Ovary (tissue), 9 donors: ENCODE results near the gene MSI2. TPM values are rescaled to one million over a fixed set of nuclear protein-coding genes. Genes with fewer than 3 reads are reported as not detected.

ENCODE experiments used
- DNase-seq, 5 donors: peaks; one replicate each; pipeline ENCODE4 v3.0.0-alpha.2; 2019 to 2020
- H3K27ac ChIP-seq, 2 donors: fragments of 200-600 bp; one replicate each; pipeline versions ENCODE4 v1.5.1 to v1.8.0; 2019 to 2022
- H3K27me3 ChIP-seq: fragments of 200-600 bp; one replicate; pipeline ENCODE4 v1.8.0; 2022
- H3K36me3 ChIP-seq: fragments of 200-600 bp; sonication (generic); one replicate; pipeline ENCODE4 v1.5.1; 2019
- H3K4me1 ChIP-seq: one replicate; pipeline ENCODE4 v1.8.1; 2013; ENCODE audit warnings: mild to moderate bottlenecking, moderate library complexity; ENCODE audit not compliant: insufficient read depth
- H3K4me3 ChIP-seq: fragments of 200-600 bp; sonication (generic); one replicate; pipeline ENCODE4 v1.5.1; 2017
- H3K9me3 ChIP-seq, 2 donors: fragments of 200-600 bp in 1 of 2; sonication (generic) in 1 of 2; one replicate each; pipeline versions ENCODE4 v1.5.1 to v1.8.1; 2013 to 2019; ENCODE audit warnings: mild to moderate bottlenecking in 1 of 2, moderate library complexity in 1 of 2
- CTCF ChIP-seq, 3 donors: fragments of 450-650 bp in 2 of 3; fragments of 200-600 bp in 1 of 3; IDR thresholded peaks; one replicate each; pipeline versions ENCODE4 v1.5.1 to v1.8.0; 2016 to 2022; ENCODE audit warnings: antibody characterized with exemption in 3 of 3, mild to moderate bottlenecking in 1 of 3
- EP300 ChIP-seq: sonication (generic); formaldehyde crosslinking; IDR thresholded peaks from one replicate; pipeline ENCODE4 v1.6.1; 2017; ENCODE audit warnings: antibody characterized with exemption
- POLR2A ChIP-seq: fragments of 450-650 bp; IDR thresholded peaks from one replicate; pipeline ENCODE4 v1.6.1; 2017; ENCODE audit warnings: antibody characterized with exemption, mild to moderate bottlenecking, moderate library complexity
- WGBS, 3 donors: extraction: QIAGEN DNeasy Blood & Tissue Kit in 1 of 3; methylation state at CpG; one replicate each; pipeline versions ENCODE4 v1.1.5 to v1.1.7; 2013 to 2017; 5-methylcytosine and 5-hydroxymethylcytosine counted together
- intact Hi-C, 4 donors: fragments of 100-400 bp; cut with DNase I; formaldehyde crosslinking; loops; one replicate each; pipeline versions ENCODE4 v1.11.0 to v1.15.1; 2022 to 2023
- polyA plus RNA-seq, 2 donors: library from polyadenylated mRNA; stranded (reverse); fragments of 200-250 nt in 1 of 2; fragments of 350-450 nt in 1 of 2; fragmentation: Illumina TruSeq in 1 of 2; extraction: RNeasy Lipid Tissue Mini Kit (QIAGEN cat#74804) in 1 of 2; gene quantifications; one replicate each; pipeline ENCODE4 v1.2.3, GENCODE V29; 2013 to 2014
- total RNA-seq, 7 donors: library from RNA; depleted of rRNA in 2 of 7; stranded (reverse); fragments of >200 nt in 2 of 7; fragmentation: NEBNext Ultra II Directional in 3 of 7; extraction: Animal tissue kit (Norgen Biotek cat#: 25700) in 3 of 7; gene quantifications; one replicate each; pipeline versions ENCODE4 v1.1.0 to v1.2.4, GENCODE V29; 2016 to 2023
- donor health status: DM: no; HTN: no; CAD: no; lungs with moderate emphysema.
- donor health status: DM: no; HTN: no; CAD: no.
- donor health status: Bipolar disorder and iron deficiency.
- donor health status: DM: yes; HTN: yes; CAD: no.
- donor health status: DM: no; HTN: no; CAD: no.
- donor health status: DM: yes; HTN: yes; CAD: no.

MSI2 gene
- total and polyA plus RNA-seq, 9 donors = 43.1 to 199 (median 120) TPM

GRCh38 chr17:57552114-57552624 lies 295.8 kb downstream of the MSI2 start:
- H3K4me3 ChIP-seq = no peak overlapping the region
- no peaks in the 10 kb centered on the region for H3K27me3 ChIP-seq
- intact Hi-C loops = no loop called here

GRCh38 chr17:57553526-57553925 lies 297.2 kb downstream of the MSI2 start:
- Histone ChIP-seq H3K27ac (no peak overlapping the region), H3K4me3 (no peak overlapping the region), H3K4me1 (peaks cover 18% of the 10 kb centered on the region), H3K27me3 (no peaks in the 10 kb centered on the region), H3K9me3 (no peaks in the 10 kb centered on the region), H3K36me3 (no peaks in the 10 kb centered on the region)
- 6 to 15% (median 6%) methylated on average over 12 of the region's 12 CpGs for WGBS, 3 donors
- intact Hi-C loops = no loop called here
- TF ChIP-seq CTCF (IDR thresholded peaks at IDR 0.05) = no peak
- no peak for TF ChIP-seq POLR2A
- no peak for TF ChIP-seq EP300
- peak in 1 of 5 donors; percentile 46 for DNase-seq

More at GRCh38 chr17:57552114-57552624, 295.8 kb downstream of the MSI2 start:
- TF ChIP-seq EP300 (no peak), CTCF (IDR thresholded peaks at IDR 0.05) (peak in 2 of 3 donors; percentile 13 to 51), POLR2A (no peak)
- no peaks in the 10 kb centered on the region for H3K36me3 ChIP-seq
- H3K27ac ChIP-seq = no peak overlapping the region
- 33 to 43% (median 40%) methylated on average over 11 of the region's 11 CpGs for WGBS, 3 donors
- no peaks in the 10 kb centered on the region for H3K9me3 ChIP-seq
- peaks cover 14% of the 10 kb centered on the region for H3K4me1 ChIP-seq
- DNase-seq = peak; percentile 61 to 77 (median 65)

GRCh38 chr17:57553991-57554825 lies 297.9 kb downstream of the MSI2 start:
- Histone ChIP-seq H3K27ac (no peak overlapping the region), H3K27me3 (no peaks in the 10 kb centered on the region), H3K4me3 (no peak overlapping the region), H3K9me3 (no peaks in the 10 kb centered on the region), H3K36me3 (no peaks in the 10 kb centered on the region), H3K4me1 (peaks cover 18% of the 10 kb centered on the region)
- 13 to 42% (median 18%) methylated on average over 14 of the region's 14 CpGs for WGBS, 3 donors
- DNase-seq = peak in 3 of 5 donors; percentile 46 to 74 (median 71)
- TF ChIP-seq POLR2A (no peak), CTCF (IDR thresholded peaks at IDR 0.05) (no peak), EP300 (no peak)
- intact Hi-C loops = no loop called here

- TF ChIP-seq EP300 = no peak
- no peak for TF ChIP-seq CTCF (IDR thresholded peaks at IDR 0.05)
- no peak for TF ChIP-seq POLR2A
- WGBS, 3 donors = 74 to 84% (median 78%) methylated on average over 16 of the region's 16 CpGs
- Histone ChIP-seq H3K4me1 (peaks cover 18% of the 10 kb centered on the region), H3K27ac (no peak overlapping the region), H3K9me3 (no peaks in the 10 kb centered on the region), H3K4me3 (no peak overlapping the region), H3K36me3 (no peaks in the 10 kb centered on the region), H3K27me3 (no peaks in the 10 kb centered on the region)
- DNase-seq = no peak
- intact Hi-C loops = no loop called here
Measured at GRCh38 chr17:57554826-57555635, 298.7 kb downstream of the MSI2 start.
